ENCODE results near the gene CLTCL1.

DNA sequence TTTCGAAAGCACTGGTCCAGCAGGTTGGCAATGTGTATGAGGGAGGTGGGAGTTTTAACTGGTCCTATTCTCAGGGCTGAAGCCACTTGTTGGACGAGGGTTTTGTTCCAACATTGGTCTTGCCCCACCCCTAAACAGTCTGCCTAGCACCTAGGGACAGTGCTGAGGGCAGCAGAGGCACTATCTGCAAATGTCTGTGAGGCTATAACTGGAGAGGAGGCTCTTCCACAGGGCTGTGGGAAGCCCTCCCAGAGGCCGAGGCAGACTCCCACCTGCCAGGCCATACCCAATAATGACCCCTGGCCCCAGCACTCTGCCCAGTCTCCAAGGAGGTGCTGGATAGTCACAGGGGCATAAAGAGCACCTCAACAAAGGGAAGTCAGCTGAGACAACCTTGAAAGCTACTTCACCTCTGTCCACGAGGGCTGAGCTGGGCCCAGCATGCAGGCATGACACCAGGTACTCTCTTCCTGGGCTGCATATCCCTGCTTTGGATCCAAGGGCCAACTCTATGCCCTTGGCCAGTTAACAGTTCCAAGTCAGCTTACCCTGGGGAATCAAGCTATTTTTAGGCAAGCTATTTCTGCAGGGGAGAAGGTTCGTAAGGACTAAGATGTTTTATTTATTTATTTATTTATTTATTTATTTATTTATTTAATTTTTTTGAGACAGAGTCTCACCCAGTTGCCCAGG is 72.8 kb downstream of the CLTCL1 start:
- TF ChIP-seq, protein P1, sequence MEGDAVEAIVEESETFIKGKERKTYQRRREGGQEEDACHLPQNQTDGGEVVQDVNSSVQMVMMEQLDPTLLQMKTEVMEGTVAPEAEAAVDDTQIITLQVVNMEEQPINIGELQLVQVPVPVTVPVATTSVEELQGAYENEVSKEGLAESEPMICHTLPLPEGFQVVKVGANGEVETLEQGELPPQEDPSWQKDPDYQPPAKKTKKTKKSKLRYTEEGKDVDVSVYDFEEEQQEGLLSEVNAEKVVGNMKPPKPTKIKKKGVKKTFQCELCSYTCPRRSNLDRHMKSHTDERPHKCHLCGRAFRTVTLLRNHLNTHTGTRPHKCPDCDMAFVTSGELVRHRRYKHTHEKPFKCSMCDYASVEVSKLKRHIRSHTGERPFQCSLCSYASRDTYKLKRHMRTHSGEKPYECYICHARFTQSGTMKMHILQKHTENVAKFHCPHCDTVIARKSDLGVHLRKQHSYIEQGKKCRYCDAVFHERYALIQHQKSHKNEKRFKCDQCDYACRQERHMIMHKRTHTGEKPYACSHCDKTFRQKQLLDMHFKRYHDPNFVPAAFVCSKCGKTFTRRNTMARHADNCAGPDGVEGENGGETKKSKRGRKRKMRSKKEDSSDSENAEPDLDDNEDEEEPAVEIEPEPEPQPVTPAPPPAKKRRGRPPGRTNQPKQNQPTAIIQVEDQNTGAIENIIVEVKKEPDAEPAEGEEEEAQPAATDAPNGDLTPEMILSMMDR (IDR thresholded peaks at IDR 0.05) = no peak
- no peak for TF ChIP-seq POLR2AphosphoS5 (IDR thresholded peaks at IDR 0.05)
- no peak for TF ChIP-seq POLR2A (IDR thresholded peaks at IDR 0.05)

All from prostate gland (tissue), 2 donors.